Measurements from ENCODE around the gene PPP1R9B.

DNA sequence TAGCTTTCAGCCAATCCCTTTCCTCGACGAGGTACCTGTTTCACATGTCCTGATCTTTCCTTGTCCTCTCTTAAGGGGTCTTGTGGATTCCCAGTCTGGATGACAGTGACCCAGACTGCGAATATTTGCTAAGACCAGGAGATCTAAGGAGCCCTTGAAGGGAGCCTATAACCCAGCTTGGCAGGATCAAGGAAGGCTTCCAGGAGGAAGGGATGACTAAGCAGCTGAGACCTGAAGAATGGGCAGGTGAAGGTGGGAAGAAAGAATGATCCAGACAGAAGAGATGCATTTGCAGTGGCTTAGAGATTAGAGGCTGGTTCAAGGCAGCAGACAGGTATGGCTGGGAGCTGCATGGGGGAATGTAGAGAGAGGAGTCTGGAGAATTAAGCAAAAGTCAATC lies 57.2 kb downstream of the PPP1R9B start:
- TF ChIP-seq, protein P1, sequence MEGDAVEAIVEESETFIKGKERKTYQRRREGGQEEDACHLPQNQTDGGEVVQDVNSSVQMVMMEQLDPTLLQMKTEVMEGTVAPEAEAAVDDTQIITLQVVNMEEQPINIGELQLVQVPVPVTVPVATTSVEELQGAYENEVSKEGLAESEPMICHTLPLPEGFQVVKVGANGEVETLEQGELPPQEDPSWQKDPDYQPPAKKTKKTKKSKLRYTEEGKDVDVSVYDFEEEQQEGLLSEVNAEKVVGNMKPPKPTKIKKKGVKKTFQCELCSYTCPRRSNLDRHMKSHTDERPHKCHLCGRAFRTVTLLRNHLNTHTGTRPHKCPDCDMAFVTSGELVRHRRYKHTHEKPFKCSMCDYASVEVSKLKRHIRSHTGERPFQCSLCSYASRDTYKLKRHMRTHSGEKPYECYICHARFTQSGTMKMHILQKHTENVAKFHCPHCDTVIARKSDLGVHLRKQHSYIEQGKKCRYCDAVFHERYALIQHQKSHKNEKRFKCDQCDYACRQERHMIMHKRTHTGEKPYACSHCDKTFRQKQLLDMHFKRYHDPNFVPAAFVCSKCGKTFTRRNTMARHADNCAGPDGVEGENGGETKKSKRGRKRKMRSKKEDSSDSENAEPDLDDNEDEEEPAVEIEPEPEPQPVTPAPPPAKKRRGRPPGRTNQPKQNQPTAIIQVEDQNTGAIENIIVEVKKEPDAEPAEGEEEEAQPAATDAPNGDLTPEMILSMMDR (conservative IDR thresholded peaks at IDR 0.05) = no peak
- TF ChIP-seq ZFX (IDR thresholded peaks at IDR 0.05) = no peak

Measured in C4-2B (cell line).